NCI-H2029 treated with DMSO at 0.1 percent for 48 hours (cell line): Measurements from ENCODE around the gene NDUFS2.
"Not testable (repeated sequence)": the region's sequence is repeated elsewhere in the genome, so short reads cannot be mapped to it uniquely, and the experiment has no call there.

Experiments used
- DNase-seq: peaks from one replicate; lab custom pipeline; 2025; lab: John Stamatoyannopoulos, UW

The NDUFS2 gene

DNA sequence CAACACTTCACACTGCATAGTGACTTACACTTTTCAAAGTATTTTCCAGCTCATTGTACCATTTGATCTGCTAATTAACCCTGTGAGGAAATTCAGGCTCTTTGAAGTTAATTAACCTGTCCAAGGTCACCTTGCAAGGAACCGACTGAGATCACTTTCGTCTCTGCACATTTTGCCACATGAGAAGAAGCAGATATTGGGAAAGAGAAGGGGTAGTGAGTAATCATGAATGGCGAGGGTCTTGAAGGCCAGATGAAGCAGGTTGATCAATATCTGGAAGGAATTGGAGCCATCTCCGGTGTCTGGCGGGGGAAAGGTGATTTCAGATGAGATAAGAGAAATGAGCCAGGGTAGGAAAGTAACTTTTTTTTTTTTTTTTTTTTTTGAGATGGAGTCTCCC, 17.8 kb downstream of the NDUFS2 start:
- DNase-seq = no peak

DNA sequence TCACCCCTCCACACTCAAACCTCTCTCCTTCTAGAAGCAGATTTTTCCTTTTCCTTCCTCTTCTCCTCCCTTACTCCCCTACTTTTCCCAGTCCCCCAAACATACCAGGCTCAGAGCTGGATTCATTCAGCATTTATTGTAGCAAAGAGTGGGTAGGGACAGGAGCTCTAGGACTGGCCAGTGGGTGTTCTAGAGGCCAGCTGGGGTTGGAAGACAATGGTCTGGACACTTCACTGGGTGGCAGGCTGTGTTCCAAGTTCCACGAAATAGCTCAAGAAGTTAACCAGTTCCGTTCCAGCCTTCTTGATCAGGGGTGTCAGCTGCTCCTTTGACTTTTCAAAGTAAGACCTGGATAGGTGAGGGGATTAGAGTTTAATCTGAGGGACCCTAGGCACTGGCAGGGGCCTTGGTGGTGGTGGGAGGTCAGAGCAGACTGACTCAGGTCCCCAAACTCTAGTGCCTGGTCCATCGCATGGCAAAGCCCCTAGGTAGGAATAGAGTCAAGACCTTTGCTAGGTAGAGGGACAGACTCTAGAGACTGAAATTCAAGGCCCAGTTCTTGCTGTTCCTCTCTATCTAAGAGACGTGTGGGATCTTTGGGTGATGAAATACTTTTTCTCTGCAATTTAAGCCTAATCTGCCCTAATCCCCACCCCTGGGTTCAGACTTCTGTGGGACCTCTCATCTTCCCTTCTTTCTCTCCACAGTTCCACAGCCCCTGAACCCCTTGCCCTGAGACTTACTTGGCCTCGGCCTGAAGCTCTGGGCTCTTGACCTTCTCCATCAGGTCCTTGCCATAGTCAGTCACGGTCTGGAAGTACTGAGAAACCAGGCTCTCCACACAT, 20.2 kb downstream of the NDUFS2 start:
- DNase-seq = no peak

DNA sequence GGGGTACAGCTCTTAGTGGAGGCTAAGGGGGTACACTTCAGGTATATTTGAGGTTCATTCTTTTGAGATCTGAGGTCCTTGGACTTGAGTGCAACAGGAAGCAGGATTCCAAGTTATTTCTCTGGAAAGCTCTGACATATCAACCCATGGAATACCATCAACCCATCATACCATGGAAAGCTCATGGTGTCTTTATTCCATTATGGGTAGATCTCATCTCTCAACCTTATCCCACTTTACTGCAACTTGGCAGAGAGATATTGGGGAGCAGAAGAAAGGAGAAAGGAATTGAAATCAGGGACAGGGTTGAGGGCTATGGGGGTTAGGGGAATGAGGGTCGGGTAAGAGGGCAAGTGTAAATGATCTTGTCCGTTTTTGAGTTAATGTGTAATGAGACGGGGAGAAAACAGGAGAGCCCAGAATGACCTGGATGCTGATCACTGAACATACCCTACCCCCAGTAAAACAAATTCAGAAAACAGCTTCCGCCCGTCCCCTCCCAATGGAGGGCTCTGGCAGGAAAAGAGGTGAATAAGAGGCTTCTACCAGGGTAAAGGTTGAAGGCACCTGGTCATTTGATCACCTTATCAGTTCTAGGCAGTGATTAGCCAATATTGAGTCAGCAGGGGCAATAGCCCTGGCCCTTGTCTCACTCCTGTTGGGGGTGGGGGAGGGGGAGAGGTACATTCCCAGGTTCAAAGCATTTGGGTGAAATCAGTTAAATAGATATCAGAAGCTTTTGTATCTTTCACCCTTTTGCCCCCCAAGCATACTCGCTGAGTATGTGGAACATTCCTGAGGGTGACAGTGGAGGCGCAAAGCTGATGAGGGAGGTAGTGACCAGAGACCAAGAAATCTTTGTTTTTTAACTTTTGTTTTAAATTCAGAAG, 21.9 kb downstream of the NDUFS2 start:
- DNase-seq = no peak

DNA sequence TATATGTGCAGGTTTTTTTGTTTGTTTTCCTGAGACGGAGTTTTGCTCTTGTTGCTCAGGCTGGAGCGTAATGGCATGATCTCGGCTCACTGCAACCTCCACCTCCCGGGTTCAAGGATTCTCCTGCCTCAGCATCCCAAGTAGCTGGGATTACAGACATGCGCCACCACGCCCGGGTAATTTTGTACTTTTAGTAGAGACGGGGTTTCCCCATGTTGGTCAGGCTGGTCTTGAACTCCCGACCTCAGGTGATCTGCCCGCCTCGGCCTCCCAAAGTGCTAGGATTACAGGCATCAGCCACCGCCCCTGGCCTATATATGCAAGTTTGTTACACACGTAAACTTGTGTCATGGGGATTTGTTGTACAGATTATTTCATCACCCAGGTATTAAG, 22.5 kb downstream of the NDUFS2 start:
- DNase-seq = not testable (repeated sequence)

DNA sequence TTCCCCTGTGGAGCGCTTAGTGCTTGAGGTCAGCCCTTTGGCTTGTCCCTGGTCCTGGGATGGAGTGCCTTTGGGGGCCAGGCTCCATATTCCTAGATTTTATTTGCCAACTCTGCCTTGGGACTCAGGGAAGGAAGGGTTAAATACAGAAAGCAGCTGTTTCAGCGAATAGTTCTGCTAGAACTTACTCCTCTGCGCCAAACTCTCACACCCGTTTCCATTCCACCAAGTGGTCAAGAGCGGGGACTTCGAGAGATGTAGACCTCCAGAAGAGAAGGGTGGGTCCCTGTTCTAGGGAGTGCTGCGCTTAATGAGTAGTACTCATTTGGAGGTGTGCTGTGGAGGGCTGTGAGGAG, 23.0 kb downstream of the NDUFS2 start:
- DNase-seq = no peak

DNA sequence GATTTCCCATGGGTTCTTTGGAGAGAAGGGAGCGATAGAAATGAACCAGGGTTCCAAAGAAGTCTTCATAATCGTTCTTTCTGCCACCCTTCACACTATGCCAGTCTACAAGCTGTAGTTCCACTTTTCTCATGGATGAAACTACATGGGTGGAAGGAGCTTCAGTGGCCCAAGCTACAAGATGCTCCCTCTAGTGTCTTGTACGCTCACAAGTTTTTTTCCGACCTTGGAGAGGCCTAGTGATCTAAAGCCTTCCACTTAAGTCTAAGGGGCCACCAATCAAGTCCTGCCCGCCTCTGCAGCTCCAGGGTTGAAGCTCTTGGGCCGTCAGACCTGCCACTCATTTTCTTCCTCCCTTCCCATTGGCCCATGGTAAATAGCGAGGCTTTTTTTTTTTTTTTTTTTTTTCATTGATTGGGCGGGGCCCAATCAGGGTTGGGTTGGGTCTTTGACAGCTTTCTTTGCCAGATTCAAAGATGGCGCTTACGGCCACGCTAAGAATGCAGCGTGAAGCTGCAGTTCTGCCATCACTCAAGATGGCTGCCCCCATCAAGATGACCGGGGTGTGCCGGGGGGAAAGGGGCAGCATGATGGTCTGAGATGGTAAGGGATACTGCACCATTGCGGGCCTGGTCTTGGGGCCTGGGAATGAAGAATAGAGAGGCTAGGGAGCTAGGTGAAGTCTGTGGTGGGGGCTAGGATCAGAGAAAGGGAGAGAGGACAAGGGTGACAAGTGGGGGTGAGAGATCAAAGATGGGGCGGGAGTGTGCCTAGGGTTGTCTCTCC, 23.6 kb downstream of the NDUFS2 start, which contains the start of gene TOMM40L:
TOMM40L (plus strand) TSS at position 527 of the 786 bp plus-strand sequence. CDS start 430 bp downstream, outside the sequence.
- peak; percentile 82 for DNase-seq

DNA sequence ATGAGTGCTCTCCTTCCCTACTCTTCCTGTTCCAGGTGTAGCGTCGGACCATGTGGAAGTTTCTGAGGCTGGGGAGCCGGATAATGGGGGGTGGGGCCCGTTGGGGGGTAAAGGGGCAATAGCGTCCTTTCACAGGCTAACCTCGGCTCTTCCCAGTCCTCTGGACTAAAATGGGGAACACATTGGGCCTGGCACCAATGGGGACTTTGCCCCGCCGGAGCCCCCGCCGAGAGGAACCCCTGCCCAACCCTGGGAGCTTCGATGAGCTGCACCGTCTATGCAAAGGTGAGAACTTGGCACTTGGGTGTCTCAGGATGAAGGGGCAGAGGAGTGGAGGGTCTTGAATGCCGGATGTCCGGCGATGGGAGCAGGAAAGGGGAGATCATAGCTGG, 24.1 kb downstream of the NDUFS2 start:
- no peak for DNase-seq

DNA sequence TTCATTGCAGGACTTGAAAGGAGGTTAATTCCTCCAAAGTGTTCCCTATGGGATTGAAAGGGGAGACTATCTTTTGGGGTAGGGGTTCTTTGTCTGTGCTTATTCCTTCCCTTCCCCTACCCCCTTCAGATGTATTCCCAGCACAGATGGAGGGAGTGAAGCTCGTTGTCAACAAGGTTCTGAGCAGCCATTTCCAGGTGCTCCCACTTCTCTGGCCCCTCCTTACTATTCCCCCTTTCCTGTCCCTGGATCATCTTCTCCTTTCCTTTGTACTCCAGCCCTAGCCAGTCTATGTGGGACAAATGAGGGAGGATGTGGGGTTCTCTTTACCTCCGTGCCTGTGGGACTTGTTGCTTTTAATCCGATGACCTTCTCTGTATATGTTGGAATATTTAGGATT, 24.6 kb downstream of the NDUFS2 start:
- no peak for DNase-seq

DNA sequence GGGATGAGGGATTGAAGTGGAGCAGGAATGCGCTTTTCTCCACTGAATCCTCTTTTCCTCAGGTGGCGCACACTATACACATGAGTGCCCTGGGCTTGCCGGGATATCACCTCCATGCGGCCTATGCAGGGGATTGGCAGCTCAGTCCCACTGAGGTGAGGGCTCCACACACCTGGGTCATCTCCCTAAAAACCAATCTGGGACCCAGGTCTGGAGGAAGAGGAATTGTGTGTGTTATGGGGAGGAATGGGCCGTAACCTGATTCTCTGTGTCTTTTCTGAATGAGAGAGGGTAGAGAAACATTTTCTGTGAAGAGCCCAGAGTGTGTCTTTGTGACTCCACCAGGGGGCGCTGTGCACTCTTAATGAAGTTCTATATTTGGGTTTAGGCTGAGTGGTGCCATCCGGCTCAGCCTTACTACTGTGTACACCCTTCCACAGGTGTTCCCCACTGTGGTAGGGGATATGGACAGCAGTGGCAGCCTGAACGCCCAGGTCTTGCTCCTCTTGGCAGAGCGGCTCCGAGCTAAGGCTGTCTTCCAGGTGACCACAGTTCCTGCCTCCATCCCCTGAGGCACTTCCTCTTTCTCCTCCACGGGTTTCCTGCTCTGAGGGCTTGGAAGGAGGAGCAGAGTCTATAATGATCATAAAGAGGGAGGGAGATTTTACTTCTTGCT, 25.2 kb downstream of the NDUFS2 start:
- peak; percentile 73 for DNase-seq

DNA sequence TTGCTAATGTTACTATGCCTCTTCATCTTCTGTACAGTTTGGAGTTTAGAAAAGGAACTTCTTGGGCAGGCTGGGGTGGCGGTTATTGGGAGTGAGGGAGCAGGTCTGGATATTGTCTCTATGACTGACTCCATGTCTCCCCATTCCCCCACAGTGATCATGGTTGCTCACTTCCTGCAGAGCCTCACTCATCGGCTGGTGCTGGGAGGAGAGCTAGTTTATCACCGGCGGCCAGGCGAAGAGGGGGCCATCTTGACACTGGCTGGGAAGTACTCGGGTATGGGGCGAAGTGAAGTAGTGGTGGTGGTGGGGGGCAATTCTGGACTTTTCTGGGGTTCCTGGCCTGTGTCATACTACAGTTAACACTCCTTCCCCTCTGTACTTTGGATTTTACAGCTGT, 25.9 kb downstream of the NDUFS2 start:
- no peak for DNase-seq

DNA sequence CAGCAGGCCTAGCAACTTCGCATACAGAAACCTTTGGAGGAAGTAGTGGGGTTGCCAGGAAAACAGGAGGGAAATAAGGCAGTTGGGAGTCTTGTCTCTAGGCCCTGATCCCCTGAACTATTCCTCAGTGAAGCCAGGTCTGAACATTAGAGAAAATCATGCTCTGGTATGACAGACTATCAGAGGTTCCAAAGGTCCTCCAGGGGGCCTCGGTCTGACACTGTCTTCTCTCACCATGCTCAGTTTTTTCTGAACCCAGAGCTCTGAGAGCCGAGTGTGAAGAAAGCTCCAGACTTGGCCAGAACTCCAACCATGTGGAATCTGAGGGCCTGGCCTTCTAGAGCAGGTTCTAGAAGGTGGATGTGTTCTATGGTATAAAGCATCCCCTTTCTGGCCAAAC, 27.7 kb downstream of the NDUFS2 start:
- DNase-seq = no peak

DNA sequence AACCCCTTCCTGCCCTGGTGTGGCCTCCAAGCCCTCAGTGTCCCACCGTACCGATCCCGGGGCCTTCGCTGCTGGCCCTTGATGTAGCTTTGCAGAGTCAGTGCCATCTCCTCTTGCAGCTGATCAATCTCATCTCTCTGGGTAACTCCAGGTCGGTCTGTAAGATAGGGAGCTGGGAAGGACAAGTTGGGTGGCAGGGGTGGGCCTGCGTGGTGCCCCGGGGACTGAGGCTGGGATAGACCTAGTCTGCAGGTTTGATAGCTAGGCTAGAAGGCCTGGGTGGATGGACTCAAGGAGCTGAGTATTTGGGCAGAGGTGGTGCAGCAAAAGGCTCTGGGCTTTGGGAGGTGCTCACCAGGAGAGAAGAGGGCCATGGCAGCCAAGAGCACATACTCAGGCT, 28.6 kb downstream of the NDUFS2 start:
- no peak for DNase-seq

DNA sequence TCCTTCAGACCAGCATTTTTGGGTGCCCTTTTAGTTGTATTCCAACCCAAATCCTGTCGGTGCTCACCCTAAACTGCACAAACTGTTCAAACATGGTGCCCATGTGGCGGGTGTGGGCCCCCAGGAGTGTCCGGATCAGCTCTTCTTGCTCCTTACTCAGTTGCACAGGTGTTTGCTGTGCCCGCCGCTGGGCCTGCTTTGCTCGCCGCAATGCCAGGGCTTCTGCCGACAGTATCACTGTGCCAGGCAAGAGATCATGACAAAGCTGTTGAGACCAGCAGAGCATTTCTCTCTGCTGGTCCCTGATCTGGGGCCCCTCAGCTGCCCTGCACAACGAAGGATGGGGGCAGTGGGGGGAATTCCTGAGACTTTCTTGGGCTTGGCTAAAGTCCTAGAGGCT, 30.9 kb downstream of the NDUFS2 start:
- no peak for DNase-seq

DNA sequence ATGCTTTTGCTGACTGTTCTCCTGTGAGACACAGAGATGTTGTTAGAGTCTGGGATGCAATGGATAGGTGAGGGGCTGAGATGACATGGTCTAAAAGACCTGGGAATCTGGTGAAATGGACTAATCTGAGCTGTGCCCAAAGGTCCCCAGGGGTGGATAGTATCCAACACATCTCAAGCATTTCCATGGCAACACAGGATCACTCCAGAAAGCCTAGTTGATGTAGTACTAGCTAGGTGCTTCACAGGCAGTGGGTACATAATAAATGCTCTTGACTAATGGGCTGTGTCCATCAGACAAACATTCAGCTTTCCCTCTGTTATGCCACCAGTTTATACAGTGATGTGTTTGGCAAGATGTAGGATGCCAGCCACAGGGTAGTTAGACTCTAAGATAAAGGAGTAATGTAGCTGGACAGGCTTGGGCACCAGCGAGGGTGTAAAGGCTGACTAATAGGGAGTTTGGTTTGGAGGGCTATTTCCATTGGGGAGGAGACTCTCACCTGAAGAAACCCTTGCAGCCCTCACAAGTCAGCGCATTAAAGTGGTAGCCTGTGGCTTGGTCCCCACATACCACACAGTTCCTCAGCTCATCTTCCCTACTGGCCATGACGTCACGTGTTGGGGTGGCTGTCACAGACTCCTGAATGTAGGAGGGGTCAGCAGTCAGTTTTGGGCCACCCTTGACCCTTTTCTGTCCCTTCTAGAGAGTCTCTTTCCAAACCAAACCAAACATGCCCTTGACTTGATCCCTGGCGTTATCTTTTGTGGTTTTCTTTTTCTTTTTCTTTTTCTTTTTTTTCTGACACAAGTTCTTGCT, 34.0 kb downstream of the NDUFS2 start:
- DNase-seq = no peak

DNA sequence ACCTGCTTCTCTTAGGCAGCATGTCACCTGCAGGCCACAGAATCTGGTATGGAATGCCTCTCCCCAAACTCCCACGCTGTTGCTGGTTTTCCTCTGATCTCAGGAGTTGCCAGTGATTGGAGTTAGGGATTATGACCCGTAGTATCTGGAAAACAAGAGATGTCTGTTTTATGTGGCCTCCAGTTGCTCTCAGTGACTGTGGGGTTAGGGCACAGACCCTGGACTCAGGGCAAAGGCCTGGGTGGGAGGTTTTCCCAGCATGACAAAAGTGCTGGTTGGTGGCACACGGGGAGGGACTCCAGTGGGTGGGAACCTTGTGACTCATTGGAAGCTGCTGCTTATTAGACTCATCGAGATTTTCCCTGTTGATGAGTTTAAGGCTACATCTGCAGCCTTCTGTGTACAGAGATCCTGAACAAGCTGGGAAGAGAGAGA, 35.9 kb downstream of the NDUFS2 start, which contains the start of gene NR1I3:
NR1I3 (minus strand) TSS at position 165 of the 435 bp plus-strand sequence. CDS start 1,638 bp downstream, outside the sequence.
- DNase-seq = no peak

DNA sequence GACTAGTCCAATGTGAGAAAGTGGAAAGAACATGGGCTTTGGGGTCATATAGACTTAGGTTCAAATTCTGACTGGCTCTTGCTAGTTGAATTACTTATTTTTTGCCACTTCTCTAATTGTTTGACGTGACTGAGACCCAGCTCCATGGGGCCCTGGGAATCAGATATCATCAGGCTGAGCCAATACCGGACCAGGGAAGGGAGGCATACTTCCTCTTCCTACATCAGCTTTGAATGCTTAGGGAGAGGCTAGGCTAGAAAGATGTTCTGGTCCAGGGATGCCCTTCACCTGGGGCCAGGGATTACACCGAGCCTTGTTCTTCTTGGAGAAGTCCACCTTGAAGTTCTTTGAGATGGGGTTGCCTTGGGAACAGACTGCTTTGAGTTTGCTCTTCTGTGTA, 39.5 kb downstream of the NDUFS2 start:
- no peak for DNase-seq

DNA sequence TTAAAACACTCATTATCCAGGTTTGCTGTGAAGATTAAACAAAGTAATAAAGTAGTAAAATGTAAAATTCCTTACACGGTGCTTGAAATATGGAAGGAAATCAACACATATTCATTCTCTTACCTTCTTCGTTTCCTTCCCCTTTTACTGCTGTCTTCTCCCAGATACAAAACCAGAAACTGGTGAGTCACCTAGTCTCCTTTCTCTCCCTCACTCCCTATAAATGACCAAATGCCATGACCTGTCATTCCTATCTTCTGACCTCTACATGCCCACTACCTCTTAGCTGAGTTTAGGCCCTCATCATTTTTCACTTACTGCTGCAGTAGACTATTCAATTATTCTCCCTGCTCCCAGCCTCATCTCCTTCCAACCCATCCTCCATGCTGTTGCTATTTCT, 40.1 kb downstream of the NDUFS2 start:
- DNase-seq = no peak

DNA sequence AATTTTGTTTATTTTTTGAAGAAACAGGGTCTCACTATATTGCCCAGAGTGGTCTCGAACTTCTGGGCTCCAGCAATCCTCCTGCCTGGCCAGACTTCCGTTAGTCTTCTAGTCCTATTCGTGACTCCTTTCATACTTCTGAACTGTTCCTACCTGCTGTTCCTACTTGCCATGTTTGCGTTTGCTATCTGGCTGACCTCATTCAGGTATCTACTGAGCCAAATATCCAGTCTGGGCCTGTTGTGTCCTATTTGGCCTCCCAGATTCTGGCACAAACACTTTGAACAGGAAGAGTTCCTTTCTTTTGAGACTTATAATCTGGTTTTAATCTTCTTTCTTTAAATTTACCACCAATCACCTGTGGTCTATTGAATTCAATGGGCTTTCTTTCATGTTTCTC, 42.7 kb downstream of the NDUFS2 start:
- no peak for DNase-seq

DNA sequence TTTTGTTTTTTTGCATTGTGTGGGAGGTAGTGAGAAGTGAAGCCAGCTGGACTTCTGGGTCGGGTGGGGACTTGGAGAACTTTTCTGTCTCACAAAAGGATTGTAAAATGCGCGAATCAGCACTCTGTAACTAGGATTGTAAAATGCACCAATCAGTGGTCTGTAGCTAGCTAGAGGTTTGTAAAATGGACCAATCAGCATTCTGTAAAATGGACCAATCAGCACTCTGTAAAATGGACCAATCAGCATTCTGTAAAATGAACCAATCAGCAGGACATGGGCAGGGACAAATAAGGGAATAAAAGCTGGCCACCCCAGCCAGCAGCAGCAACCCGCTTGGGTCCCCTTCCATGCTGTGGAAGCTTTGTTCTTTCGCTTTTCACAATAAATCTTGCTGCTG, 47.9 kb downstream of the NDUFS2 start:
- not testable (repeated sequence) for DNase-seq

DNA sequence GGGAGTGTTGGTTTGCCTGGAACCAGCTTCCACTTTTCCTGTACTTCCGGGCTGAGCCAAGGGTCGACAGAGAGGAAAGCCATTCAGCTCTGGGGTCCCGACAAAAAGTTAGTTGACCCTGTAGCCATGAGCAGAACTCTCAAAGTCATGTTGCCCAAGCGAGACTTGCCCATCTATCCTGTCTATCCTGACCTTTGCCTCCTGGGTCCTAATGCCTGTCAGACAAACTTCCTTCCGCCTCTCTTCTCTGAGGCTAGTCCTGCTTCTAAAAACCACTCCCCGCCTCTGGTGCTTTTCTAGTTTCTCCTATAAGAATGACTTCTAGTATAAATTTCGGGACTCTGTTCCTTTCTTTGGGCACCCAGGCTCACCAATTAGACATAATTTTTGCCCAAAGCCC, 48.7 kb downstream of the NDUFS2 start:
- DNase-seq = no peak

DNA sequence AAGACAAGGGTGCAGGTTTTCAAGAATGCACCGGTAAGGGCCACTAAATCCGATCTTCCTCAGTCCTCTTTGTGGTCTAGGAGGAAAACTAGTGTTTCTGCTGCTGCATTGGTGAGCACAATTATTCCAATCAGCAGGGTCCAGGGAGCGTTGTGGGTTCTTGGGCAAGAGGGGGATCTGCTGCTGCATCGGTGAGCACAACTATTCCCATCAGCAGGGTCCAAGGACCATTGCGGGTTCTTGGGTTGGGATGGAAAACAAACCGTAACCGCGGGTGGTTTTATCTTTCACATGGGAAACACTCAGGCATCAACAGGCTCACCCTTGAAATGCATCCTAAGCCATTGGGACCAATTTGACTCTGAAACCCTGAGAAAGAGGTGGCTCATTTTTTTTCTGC, 49.4 kb downstream of the NDUFS2 start:
- no peak for DNase-seq
